A673 (cell line): ENCODE results near the gene ANKRD2.

Source experiments
- CTCF ChIP-seq: fragments of 300-800, 200-600 bp; sonication (generic); conservative IDR thresholded peaks from 2 replicates; pipeline ENCODE4 v1.5.1; 2017; ENCODE audit warnings: low read depth, mild to moderate bottlenecking, antibody characterized with exemption, low read length, moderate library complexity, mixed read lengths
- EZH2 ChIP-seq: fragments of 200-600 bp; sonication (generic); IDR thresholded peaks from 2 replicates; pipeline ENCODE4 v1.6.1; 2017; ENCODE audit warnings: borderline replicate concordance, low read depth, mild to moderate bottlenecking, mixed read lengths, antibody characterized with exemption, low read length; ENCODE audit not compliant: poor library complexity, severe bottlenecking

GRCh38 chr10:97549587-97550322, 22.8 kb upstream of the ANKRD2 start:
- no peak for TF ChIP-seq EZH2
- no peak for TF ChIP-seq CTCF
